PFSK-1 (cell line): ENCODE data around the gene SLC22A23.

ENCODE experiments used
- FOXP2 ChIP-seq: optimal IDR thresholded peaks from 2 replicates; pipeline ENCODE3; 2011; ENCODE audit warnings: borderline replicate concordance, control low read depth, inconsistent platforms; ENCODE audit not compliant: insufficient read depth; ENCODE audit errors: extremely low read length, extremely low read depth
- POLR2AphosphoS5 ChIP-seq: IDR thresholded peaks from 2 replicates; pipeline ENCODE4 v1.6.1; 2012; ENCODE audit warnings: low read depth, mild to moderate bottlenecking, control low read depth, low read length, moderate library complexity
- REST ChIP-seq, 2 experiments: IDR thresholded peaks; 2 replicates each; pipeline versions ENCODE4 v1.6.1 to v1.8.0; 2011 to 2012; ENCODE audit warnings: low read depth in 2 of 2, low read length in 2 of 2, control low read depth in 1 of 2, inconsistent platforms in 1 of 2, mild to moderate bottlenecking in 1 of 2, moderate library complexity in 1 of 2; ENCODE audit not compliant: insufficient read depth in 1 of 2
- SIN3A ChIP-seq: IDR thresholded peaks from 2 replicates; pipeline ENCODE4 v1.6.1; 2012; ENCODE audit warnings: mild to moderate bottlenecking, low read length, moderate library complexity, borderline replicate concordance; ENCODE audit not compliant: insufficient read depth
- TAF1 ChIP-seq: IDR thresholded peaks from 2 replicates; pipeline ENCODE4 v1.6.1; 2012; ENCODE audit warnings: low read length, control low read depth, borderline replicate concordance; ENCODE audit not compliant: insufficient read depth

SLC22A23 gene

GRCh38 chr6:3494391-3495100 lies 37.7 kb upstream of the SLC22A23 start:
- TF ChIP-seq TAF1 (no peak), POLR2AphosphoS5 (no peak), REST (IDR thresholded peaks at IDR 0.05; ENCODE audit: insufficient read depth in 1 of 2, low read depth in 2 of 2, low read length in 2 of 2) (no peak), FOXP2 (no peak), SIN3A (no peak)

- TF ChIP-seq REST (IDR thresholded peaks at IDR 0.05; ENCODE audit: insufficient read depth in 1 of 2, low read depth in 2 of 2, low read length in 2 of 2): no peak
- TF ChIP-seq FOXP2: no peak
- TF ChIP-seq SIN3A: no peak
- TF ChIP-seq TAF1: no peak
- no peak for TF ChIP-seq POLR2AphosphoS5
Observed at GRCh38 chr6:3490625-3490980, 33.8 kb upstream of the SLC22A23 start.

GRCh38 chr6:3489961-3490624 lies 33.2 kb upstream of the SLC22A23 start:
- TF ChIP-seq FOXP2 (no peak), TAF1 (no peak), POLR2AphosphoS5 (no peak), SIN3A (no peak), REST (IDR thresholded peaks at IDR 0.05; ENCODE audit: insufficient read depth in 1 of 2, low read depth in 2 of 2, low read length in 2 of 2) (no peak)

- TF ChIP-seq SIN3A (no peak), TAF1 (no peak), REST (IDR thresholded peaks at IDR 0.05; ENCODE audit: insufficient read depth in 1 of 2, low read depth in 2 of 2, low read length in 2 of 2) (no peak), POLR2AphosphoS5 (no peak), FOXP2 (no peak)
Observed at GRCh38 chr6:3489027-3489757, 32.3 kb upstream of the SLC22A23 start.
